DLD1 (cell line): ENCODE data around the gene CENPQ.

Experiments used
- in situ Hi-C: cut with HindIII; loops from 2 replicates; pipeline ENCODE4 v1.10.0; 2017; ENCODE audit warnings: low sequenced_read_pairs

The CENPQ gene

GRCh38 chr6:49499623-49500022, 36.5 kb downstream of the CENPQ start, which contains the start of gene GLYATL3:
Gene GLYATL3 (plus strand): TSS chr6:49499923. CDS start chr6:49511991, 12,068 bp downstream.
- in situ Hi-C loops, result no loop called here

DNA sequence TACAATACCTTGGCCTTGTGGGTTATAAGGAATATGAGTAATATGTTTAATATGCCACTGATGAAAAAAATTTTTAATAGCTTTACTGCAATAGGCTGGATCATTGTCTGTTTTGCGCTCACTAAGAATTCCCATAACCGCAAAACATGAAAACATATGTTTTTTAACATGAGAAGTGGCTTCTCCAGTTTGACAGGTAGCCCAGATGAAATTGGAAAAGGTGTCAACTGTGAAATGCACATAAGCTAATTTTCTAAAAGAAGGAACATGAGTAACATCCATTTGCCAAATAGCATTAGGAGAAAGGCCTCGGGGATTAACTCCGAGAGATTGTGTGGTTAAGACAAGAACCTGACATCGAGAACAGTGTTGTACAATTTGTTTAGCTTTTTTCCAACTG, 41.5 kb downstream of the CENPQ start:
- in situ Hi-C loops, result no loop called here

GRCh38 chr6:49506569-49507111, 43.5 kb downstream of the CENPQ start:
- in situ Hi-C loops, result no loop called here

DNA sequence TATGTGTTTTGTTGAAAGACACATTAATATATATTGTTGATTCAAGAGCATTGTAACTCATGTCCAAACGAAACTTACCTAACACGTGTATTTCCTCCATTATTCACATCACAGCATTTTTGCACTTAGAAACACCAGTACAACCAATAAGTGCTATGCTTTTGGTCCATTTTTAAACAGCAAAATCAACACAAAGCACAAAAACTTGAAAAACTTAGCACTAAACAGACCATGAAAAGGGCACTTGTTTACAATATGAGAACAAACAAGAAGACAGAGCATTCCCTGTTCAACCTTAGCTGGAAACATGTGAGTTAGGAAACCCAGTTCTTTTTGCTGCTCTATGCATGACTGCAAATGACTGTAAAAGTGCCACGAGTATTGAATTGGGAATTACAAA, 46.2 kb downstream of the CENPQ start:
- in situ Hi-C loops, result no loop called here

- in situ Hi-C loops, result no loop called here
These were observed 50.2 kb downstream of the CENPQ start for GRCh38 chr6:49513153-49513989.

- in situ Hi-C loops, result no loop called here
These were observed 51.7 kb downstream of the CENPQ start for GRCh38 chr6:49514571-49515484.

- in situ Hi-C loops, result no loop called here
These were observed 52.4 kb downstream of the CENPQ start for GRCh38 chr6:49515485-49516146.

- in situ Hi-C loops, result no loop called here
These were observed 53.0 kb downstream of the CENPQ start for GRCh38 chr6:49516147-49516505.

DNA sequence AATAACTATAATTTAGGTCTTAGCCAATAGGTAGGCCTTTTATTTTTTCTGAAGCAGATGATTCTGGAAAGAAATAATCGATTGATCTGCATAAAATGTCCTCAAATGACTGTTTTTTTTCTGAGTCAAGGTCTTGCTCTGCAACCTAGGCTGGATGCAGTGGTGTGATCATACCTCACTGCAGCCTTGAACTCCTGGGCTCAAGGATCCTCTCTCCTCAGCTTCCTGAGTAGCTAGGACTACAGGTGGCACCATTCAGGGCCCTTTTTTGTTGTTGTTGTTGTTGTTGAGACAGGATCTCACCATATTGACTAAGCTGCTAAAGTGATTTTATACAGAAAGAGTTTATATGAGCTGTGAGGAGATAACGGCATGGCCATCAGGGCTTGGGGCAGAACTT, 54.7 kb downstream of the CENPQ start:
- in situ Hi-C loops, result no loop called here

DNA sequence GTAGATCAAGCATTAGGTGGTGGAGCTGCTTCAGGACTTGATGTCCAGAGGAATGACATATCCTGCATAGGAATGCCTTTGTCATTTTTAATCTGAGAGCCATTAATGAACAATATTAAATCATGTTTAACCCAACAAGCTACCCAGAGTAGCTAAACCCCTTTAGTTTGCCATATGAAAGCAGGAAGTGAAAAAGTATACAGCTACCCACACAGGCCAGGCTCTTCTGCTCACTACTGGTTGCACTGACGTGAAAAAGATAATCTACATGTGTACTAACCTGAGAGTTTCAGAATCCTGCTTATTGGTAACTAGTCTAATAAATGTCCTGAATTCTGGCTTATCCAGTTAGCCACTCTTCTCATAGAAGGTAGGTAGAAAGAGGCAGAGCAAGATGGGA, 56.5 kb downstream of the CENPQ start:
- in situ Hi-C loops, result no loop called here

- in situ Hi-C loops, result no loop called here
These were observed 59.8 kb downstream of the CENPQ start for GRCh38 chr6:49522710-49523593.

- in situ Hi-C loops, result no loop called here
These were observed 60.7 kb downstream of the CENPQ start for GRCh38 chr6:49523901-49524300.

GRCh38 chr6:49524541-49524940, 61.4 kb downstream of the CENPQ start:
- in situ Hi-C loops, result no loop called here

DNA sequence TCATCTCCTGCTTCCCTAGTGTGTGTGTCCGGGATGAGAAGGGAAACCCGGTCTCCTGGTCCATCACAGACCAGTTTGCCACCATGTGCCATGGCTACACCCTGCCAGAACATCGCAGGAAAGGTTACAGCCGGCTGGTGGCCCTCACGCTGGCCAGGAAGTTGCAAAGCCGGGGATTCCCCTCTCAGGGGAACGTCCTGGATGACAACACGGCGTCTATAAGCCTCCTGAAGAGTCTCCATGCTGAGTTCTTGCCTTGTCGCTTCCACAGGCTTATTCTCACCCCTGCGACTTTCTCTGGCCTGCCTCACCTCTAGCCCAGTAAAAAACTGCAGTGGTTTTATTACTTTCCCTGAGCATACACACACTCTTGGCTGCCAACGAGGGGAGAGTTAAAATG, 63.4 kb downstream of the CENPQ start:
- in situ Hi-C loops, result no loop called here

DNA sequence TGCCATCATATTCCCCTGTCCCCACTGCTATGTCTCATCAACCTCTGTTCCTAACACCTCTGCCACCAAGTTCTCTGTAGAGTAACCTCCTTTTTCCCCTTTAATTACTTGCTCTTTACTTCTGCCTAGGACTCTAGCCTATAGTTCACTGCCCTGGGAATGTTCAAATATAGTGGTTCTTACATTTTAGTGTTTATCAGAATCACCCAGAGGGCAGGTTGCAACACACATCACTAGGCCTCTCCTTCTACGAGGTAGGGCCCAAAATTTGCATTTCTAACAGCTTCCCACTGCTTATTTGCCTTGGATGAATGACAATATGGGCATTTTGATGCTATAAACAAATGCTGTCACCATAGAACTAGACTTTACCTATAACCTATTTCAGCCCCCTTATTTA, 64.2 kb downstream of the CENPQ start:
- in situ Hi-C loops, result no loop called here

DNA sequence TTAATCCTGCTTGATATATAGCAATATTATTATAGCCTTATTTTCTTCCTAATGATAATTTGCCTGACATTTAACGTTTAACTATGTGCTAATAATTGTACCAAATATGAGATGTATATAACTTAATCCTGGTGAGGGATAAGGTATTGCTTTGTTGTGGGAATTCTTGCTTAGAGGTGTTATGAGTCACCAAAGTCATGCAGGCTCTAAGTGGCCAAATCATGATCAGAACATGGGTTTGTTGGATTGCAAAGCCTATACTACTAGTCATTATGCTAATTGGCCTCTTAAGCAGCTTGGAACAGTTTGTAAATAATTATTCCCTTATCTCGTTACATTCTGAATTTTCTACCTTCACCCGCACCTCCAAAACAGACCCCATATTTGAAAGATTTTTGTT, 65.4 kb downstream of the CENPQ start:
- in situ Hi-C loops, result no loop called here

- in situ Hi-C loops, result no loop called here
These were observed 67.1 kb downstream of the CENPQ start for GRCh38 chr6:49530141-49530776.

- in situ Hi-C loops, result no loop called here
These were observed 68.8 kb downstream of the CENPQ start for GRCh38 chr6:49531774-49532569.

GRCh38 chr6:49535795-49536194, 72.6 kb downstream of the CENPQ start:
- in situ Hi-C loops, result no loop called here
